Progenitor cell of endocrine pancreas (in vitro differentiated cells): Measurements from ENCODE around the gene DNAJC5. TPM values are rescaled to one million over a fixed set of nuclear protein-coding genes. Genes with fewer than 3 reads are reported as not detected.

Experiments
- DNase-seq: peaks from one replicate; pipeline ENCODE4 v3.0.0; 2021; ENCODE audit warnings: low spot score; ENCODE audit not compliant: unreplicated experiment
- H3K27ac Mint-ChIP-seq: 2 replicates; pipeline ENCODE4 v1.8.0; 2021; ENCODE audit warnings: mild to moderate bottlenecking, moderate library complexity, mixed read lengths
- H3K27me3 Mint-ChIP-seq: 2 replicates; pipeline ENCODE4 v1.8.0; 2021; ENCODE audit warnings: mixed read lengths
- H3K36me3 Mint-ChIP-seq: 2 replicates; pipeline ENCODE4 v1.8.0; 2022; ENCODE audit warnings: mixed read lengths; ENCODE audit not compliant: insufficient read depth
- H3K4me1 Mint-ChIP-seq: 2 replicates; pipeline ENCODE4 v1.8.0; 2021; ENCODE audit warnings: low read depth, mixed read lengths
- H3K4me3 Mint-ChIP-seq: 2 replicates; pipeline ENCODE4 v1.8.0; 2021; ENCODE audit warnings: low read depth, mild to moderate bottlenecking, moderate library complexity, mixed read lengths
- H3K9me3 Mint-ChIP-seq: 2 replicates; pipeline ENCODE4 v1.8.0; 2021; ENCODE audit warnings: low read depth, mixed read lengths
- total RNA-seq: library from RNA; stranded (reverse); gene quantifications from 2 replicates; pipeline ENCODE4 v1.2.1, GENCODE V29; 2021
- TF ChIP-seq, protein P1 (sequence below): fragments of 200-600 bp; sonication (generic); IDR thresholded peaks from one replicate; pipeline ENCODE4 v1.5.0; 2021; ENCODE audit warnings: antibody characterized with exemption, mild to moderate bottlenecking; ENCODE audit not compliant: unreplicated experiment

Gene DNAJC5
- total RNA-seq, 1 donor from 2014 or later, result 41.8 TPM

DNA sequence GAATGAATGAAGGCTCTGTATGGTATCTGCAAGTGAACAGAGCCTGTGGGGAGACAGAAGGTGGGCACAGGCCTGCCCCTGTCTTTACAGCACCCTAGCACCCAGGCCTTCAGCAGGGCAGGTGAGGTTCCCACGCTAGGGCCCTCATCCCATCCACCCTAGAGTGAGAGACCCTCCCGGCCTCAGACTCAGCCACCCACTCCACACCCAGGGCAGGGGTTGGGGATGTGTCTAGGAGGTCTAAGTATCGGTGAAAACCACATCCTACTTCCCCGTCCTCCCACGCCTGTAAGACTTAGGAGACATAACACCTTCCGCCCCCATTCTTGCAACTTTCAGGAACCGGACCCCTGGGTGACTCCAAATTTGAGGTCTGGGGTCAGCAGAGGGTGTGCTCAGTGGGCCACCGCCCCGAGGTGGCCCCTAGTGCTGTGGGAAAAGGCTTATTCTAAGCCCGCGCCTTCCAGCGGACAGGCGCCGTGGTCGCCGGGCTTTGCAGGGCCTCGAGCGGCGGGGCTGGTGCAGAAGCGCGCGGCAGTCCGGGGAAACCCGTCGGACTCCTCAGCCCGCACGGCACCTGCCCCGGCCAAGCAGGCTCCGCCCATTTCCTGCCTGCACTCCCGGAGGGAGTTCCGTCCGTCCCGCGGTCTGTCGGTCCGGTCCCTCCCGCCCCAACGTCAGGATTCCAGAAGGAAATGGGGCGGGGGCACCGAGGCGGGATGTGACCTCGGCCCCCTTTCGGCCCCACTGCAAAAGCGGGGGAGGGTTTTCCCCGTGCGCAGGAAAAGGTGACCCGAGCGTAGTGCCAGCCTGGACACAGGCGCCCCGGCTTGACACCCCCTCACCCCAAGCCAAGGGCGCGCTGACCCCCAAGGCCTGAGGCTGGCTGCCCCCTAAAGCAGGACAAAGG lies 83.6 kb downstream of the DNAJC5 start:
- Mint-ChIP-seq H3K4me3 (peak overlapping the region; percentile 78), H3K4me1 (peaks cover 26% of the 10 kb centered on the region), H3K27ac (peak overlapping the region; percentile 76), H3K36me3 (peaks cover 13% of the 10 kb centered on the region), H3K27me3 (no peaks in the 10 kb centered on the region), H3K9me3 (no peaks in the 10 kb centered on the region)
- TF ChIP-seq, protein P1, sequence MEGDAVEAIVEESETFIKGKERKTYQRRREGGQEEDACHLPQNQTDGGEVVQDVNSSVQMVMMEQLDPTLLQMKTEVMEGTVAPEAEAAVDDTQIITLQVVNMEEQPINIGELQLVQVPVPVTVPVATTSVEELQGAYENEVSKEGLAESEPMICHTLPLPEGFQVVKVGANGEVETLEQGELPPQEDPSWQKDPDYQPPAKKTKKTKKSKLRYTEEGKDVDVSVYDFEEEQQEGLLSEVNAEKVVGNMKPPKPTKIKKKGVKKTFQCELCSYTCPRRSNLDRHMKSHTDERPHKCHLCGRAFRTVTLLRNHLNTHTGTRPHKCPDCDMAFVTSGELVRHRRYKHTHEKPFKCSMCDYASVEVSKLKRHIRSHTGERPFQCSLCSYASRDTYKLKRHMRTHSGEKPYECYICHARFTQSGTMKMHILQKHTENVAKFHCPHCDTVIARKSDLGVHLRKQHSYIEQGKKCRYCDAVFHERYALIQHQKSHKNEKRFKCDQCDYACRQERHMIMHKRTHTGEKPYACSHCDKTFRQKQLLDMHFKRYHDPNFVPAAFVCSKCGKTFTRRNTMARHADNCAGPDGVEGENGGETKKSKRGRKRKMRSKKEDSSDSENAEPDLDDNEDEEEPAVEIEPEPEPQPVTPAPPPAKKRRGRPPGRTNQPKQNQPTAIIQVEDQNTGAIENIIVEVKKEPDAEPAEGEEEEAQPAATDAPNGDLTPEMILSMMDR, result no peak
- peak; percentile 59 for DNase-seq

DNA sequence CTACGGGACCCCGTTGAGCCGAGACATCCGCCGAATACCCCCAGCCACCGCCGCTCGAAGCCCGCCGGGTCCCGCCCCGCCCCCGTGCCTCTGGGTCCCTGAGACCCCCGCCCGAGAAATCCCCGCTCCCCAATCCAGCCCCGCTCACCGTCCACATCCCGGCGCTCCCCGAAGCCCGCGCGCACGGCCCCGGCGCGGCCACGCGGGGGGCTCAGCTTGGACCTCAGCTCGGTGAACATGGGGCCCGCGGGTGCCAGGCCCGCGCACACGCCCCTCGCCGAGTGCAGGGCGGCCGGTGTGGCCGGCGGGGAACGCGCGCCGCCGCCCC lies 84.3 kb downstream of the DNAJC5 start:
- no peak for DNase-seq

DNA sequence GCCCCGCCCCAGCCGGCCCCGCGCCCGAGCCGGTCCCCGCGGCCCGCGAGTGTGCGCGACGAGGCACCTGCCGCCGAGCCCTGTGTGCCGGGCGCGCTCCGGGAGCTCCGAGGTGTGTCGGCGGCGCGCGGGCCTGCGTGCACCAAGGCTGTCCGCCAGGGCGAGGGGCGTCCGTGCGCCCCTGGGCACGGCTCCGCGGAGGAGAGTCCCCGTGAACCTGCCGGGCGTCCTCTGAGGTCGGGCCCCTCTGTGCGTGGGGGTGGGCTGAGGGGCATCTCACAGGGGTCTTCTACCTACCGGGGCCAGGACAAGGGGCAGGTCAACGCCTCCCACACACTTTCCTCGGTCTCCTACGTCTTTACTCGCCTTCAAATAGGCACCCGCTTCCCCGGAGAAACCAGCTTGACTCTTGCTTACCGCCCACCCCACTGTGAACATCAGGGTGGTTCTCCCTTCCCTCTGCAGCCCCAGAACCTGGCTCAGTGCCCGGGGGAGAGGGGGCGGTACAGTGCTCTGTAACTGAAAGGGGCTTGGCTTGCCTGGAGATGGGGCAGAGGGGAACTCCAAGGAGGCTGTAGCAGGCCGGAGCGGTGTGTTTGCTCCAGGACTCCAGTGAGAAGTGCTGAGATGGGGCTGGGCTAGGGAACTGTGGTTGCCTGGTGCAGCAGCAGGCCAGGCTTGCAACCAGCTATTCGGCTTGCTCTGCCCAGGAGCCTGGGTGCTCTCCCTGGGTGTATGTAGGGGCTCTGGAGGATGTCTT lies 84.8 kb downstream of the DNAJC5 start, which contains the start of gene SAMD10:
Gene SAMD10, minus strand, starts transcription at position 86 of the 760 bp plus-strand sequence. CDS start 175 bp downstream, outside the sequence.
- H3K27me3 Mint-ChIP-seq, result no peaks in the 10 kb centered on the region
- peak within 1 kb of the TSS; percentile 97 for H3K27ac Mint-ChIP-seq
- no peaks in the 10 kb centered on the region for H3K9me3 Mint-ChIP-seq
- H3K36me3 Mint-ChIP-seq, result peaks cover 14% of the 10 kb centered on the region
- H3K4me1 Mint-ChIP-seq, result peaks cover 24% of the 10 kb centered on the region
- H3K4me3 Mint-ChIP-seq, result peak within 1 kb of the TSS; percentile 91
- DNase-seq, result peak; percentile 60
- TF ChIP-seq, protein P1, result peak; percentile 45

More for the DNA sequence above, 84.3 kb downstream of the DNAJC5 start:
- Mint-ChIP-seq H3K36me3 (peaks cover 11% of the 10 kb centered on the region), H3K27me3 (no peaks in the 10 kb centered on the region), H3K4me1 (peaks cover 24% of the 10 kb centered on the region), H3K4me3 (peak overlapping the region; percentile 78), H3K27ac (no peak overlapping the region), H3K9me3 (no peaks in the 10 kb centered on the region)
- TF ChIP-seq, protein P1, result no peak

DNA sequence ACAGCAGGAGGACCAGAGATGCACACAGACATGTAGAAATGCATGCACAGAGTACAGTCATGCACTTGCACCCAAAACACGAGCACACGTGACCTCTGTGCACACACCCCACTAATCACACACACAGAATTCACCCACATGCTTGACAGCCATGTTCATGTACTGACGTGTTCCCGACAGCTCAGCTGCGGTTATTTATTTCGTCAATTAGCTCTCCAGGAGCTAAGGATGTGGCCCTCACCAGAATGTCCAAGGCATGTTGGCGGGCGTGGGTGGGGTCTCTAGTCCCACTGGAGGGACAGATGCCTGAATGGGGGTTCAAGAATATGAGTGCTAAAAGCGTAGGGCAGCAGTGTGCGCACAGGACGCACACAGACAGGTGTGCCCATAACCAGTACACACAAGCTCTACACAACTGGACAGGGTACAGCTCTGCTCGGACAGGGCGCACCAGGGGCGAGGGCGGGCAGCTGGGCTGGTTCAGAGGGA lies 85.4 kb downstream of the DNAJC5 start:
- DNase-seq, result no peak
- TF ChIP-seq, protein P1, result no peak
- Mint-ChIP-seq H3K27ac (peak overlapping the region; percentile 97), H3K4me3 (peak overlapping the region; percentile 91), H3K9me3 (no peaks in the 10 kb centered on the region), H3K36me3 (peaks cover 14% of the 10 kb centered on the region), H3K4me1 (peaks cover 24% of the 10 kb centered on the region), H3K27me3 (no peaks in the 10 kb centered on the region)
